Brain microvascular endothelial cell (primary cell): ENCODE measurements around the gene CASP12.

Experiments used
- DNase-seq: peaks from one replicate; pipeline ENCODE4 v3.0.0-alpha.2; 2020
- H3K27ac ChIP-seq: fragments of 250-450 bp; sonication (Bioruptor Pico); 2 replicates; pipeline ENCODE4 v1.5.1; 2020; ENCODE audit warnings: mild to moderate bottlenecking, moderate library complexity
- H3K27me3 ChIP-seq: fragments of 250-450 bp; sonication (Bioruptor Pico); replicated peaks from 2 replicates; pipeline ENCODE4 v1.5.1; 2020; ENCODE audit warnings: mild to moderate bottlenecking
- H3K36me3 ChIP-seq: fragments of 250-450 bp; sonication (Bioruptor Pico); replicated peaks from 2 replicates; pipeline ENCODE4 v1.5.1; 2020; ENCODE audit warnings: mild to moderate bottlenecking
- H3K4me3 ChIP-seq: 2 replicates; pipeline ENCODE4 v1.5.1; 2011; ENCODE audit warnings: low read depth, mild to moderate bottlenecking, control low read depth, low read length, moderate library complexity
- CTCF ChIP-seq: IDR thresholded peaks from 2 replicates; pipeline ENCODE4 v1.5.1; 2011; ENCODE audit warnings: low read depth, mild to moderate bottlenecking, moderate library complexity, low read length, control low read depth, inconsistent platforms; ENCODE audit errors: missing control alignments
- in situ Hi-C: cut with HindIII; loops from 2 replicates; pipeline ENCODE4 v1.10.0; 2017; ENCODE audit warnings: low sequenced_read_pairs, low pct_ligation_motif_present

The CASP12 gene

GRCh38 chr11:104870910-104871309, 27.4 kb downstream of the CASP12 start:
- DNase-seq = no peak

GRCh38 chr11:104866815-104867214, 31.4 kb downstream of the CASP12 start:
- in situ Hi-C loops = no loop called here
- H3K27ac ChIP-seq = no peak overlapping the region
- DNase-seq = no peak
- H3K27me3 ChIP-seq = no peaks in the 10 kb centered on the region
- H3K4me3 ChIP-seq = no peak overlapping the region
- H3K36me3 ChIP-seq = no peaks in the 10 kb centered on the region
- TF ChIP-seq CTCF = no peak

More at GRCh38 chr11:104870910-104871309, 27.4 kb downstream of the CASP12 start:
- in situ Hi-C loops = no loop called here
- H3K36me3 ChIP-seq = no peaks in the 10 kb centered on the region
- no peaks in the 10 kb centered on the region for H3K27me3 ChIP-seq
- no peak for TF ChIP-seq CTCF
- H3K27ac ChIP-seq = no peak overlapping the region
- no peak overlapping the region for H3K4me3 ChIP-seq

- no peak for DNase-seq
- in situ Hi-C loops = no loop called here
- Histone ChIP-seq H3K4me3 (no peak overlapping the region), H3K27me3 (no peaks in the 10 kb centered on the region), H3K36me3 (no peaks in the 10 kb centered on the region), H3K27ac (no peak overlapping the region)
- no peak for TF ChIP-seq CTCF
These were observed 39.1 kb downstream of the CASP12 start for GRCh38 chr11:104858882-104859775.

- Histone ChIP-seq H3K27me3 (no peaks in the 10 kb centered on the region), H3K27ac (no peak overlapping the region), H3K4me3 (no peak overlapping the region), H3K36me3 (no peaks in the 10 kb centered on the region)
- DNase-seq = no peak
- in situ Hi-C loops = no loop called here
- TF ChIP-seq CTCF = no peak
These were observed 41.7 kb downstream of the CASP12 start for GRCh38 chr11:104856607-104857006.

- DNase-seq = no peak
- H3K4me3 ChIP-seq = no peak overlapping the region
- H3K27ac ChIP-seq = no peak overlapping the region
- no peaks in the 10 kb centered on the region for H3K36me3 ChIP-seq
- TF ChIP-seq CTCF = no peak
- in situ Hi-C loops = no loop called here
- H3K27me3 ChIP-seq = no peaks in the 10 kb centered on the region
These were observed 42.3 kb downstream of the CASP12 start for GRCh38 chr11:104855965-104856364.
